GM19238 (cell line): ENCODE measurements around the gene FAM229A.

Experiments used
- DNase-seq: peaks from one replicate; pipeline ENCODE4 v3.0.0; 2011; ENCODE audit warnings: low spot score; ENCODE audit not compliant: insufficient read length

Gene FAM229A

DNA sequence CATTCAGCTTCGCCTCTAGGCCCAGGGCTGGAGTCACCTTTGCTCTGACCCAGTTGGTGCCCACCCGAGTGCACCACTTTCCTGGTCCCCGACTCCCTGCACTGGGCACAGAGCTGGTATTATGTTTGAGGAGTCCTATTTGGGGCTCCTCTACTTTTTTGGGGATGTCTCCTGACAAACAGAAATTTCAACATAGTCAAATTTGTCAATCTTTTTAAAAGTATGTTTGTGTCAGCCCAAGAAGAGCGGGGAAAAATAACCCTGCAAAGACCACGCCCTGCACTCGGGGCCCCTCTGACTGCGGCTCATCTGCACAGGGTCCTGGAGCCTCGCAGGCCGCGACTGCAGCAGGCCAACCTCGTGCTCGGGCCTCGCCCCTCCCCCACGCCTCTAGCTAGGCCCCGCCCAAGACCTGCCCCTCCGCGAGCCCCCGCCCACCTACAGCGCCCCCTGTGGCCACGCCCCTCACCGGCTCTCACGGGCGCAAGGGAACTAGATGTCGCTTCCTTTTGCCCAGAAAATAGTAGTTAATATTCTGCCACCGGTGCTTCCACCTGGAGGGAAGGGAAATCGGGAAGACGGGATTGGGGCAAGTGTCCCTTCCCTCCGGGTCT lies 11.4 kb downstream of the FAM229A start:
- DNase-seq = peak; percentile 74

DNA sequence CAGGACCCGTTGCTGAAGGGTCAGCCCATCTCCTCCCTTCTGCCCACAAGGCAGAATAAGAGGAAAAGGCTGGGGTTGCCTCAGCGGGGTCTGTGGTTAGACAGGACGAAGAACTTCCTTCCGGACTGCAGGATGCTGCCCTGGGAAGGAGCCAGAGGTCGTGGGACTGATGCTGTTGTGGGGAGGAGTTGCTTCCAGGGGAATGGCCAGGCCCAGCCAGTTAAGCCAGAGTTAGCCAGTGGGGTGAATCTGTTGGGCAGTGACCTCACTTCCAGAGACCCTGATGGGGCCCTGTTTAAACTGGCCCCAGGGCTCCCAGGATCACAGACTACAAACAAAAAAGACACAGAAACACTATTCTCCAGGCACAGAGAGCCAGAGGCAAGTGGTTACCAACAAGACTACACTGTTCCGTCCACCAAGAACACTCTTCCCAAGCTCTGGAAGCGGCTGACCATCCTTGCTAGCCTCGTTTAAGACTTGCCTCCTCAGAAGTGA lies 13.0 kb downstream of the FAM229A start:
- no peak for DNase-seq

DNA sequence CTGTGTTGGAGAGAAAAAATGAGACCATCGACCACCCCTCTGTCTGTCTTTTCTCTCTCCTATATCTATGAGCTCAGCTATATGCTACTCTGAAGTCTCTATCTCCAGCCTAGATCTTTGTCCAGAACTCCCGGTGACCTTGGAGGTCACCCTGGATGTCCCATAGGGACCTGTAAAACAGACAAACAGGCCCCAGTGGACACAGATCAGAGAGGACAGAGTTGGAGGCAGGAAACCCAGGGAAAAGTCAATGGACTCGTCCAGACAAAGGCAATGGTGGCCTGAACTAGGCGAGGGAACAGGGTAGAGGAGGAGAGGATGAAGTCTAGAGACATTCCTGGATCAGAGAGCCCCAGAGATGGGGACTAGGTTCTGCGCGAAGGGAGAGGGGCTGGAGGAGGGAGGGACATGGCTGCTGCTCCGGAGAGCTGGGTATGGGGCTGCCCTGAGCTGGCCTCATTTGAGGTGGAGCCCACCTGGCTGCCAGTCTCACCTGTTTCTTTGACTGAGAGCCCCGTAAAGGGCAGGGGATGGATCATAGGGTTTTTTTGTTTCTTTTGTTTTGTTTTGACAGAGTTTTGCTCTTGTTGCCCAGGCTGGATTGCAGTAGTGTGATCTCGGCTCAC lies 15.6 kb downstream of the FAM229A start:
- DNase-seq = no peak

DNA sequence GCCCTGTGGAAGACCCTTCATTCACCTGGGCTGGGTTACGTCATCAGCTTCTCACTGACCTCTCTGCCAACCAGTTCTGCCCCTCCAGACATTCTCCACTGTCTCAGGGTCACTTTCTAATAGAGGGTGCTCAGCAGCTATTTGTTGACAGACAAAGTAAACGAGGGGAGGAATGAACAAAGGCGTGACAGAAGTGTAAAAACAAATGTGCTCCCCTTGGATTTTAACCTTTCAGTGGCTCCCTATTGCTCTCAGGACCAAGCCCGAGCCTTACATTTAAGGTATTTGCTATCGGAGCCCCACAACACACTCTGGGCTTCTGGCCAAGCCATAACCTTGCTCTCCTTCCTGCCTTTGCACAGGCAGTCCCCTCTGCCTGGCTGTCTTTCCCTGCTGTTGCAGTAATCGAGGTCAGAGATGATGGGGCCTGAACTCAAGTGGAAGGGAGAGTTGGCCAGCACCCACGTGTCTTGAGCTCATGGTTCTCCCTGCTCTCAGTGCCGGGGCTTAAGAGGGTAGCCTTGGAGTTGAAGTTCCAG lies 16.9 kb downstream of the FAM229A start:
- DNase-seq = no peak

DNA sequence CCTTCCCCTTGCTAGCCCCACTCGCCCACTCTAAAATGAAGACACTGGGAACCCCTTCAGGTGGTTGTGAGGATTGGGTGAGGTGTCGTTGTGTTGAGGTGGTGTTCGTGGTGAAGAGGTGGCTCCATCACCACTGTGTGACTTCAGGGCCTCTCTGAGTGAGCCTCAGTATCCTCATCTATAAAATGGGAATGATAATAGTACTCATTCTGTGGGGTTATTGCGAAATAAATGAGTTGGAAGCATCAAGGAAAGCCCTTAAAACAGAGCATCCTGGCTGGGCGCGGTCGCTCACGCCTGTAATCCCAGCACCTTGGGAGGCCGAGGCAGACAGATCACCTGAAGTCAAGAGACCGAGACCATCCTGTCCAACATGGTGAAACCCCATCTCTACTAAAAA lies 19.6 kb downstream of the FAM229A start:
- DNase-seq = no peak

DNA sequence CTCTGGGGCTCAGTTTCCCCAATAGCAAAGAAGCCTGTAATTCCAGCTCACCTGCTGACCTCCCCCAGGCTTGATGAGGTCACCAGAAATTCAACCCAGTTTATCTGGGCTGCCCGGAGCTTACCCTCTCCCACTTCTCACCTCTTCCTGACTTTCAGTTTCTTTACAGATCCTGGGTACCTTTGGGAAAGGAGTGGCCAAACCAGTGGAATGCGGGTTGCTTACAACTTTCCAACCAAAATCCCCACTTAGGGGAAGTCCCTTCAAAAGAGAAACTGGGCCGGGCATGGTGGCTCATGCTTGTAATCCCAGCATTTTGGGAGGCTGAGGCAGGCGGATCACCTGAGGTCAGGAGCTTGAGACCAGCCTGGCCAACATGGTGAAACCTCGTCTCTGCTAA lies 20.3 kb downstream of the FAM229A start:
- no peak for DNase-seq

DNA sequence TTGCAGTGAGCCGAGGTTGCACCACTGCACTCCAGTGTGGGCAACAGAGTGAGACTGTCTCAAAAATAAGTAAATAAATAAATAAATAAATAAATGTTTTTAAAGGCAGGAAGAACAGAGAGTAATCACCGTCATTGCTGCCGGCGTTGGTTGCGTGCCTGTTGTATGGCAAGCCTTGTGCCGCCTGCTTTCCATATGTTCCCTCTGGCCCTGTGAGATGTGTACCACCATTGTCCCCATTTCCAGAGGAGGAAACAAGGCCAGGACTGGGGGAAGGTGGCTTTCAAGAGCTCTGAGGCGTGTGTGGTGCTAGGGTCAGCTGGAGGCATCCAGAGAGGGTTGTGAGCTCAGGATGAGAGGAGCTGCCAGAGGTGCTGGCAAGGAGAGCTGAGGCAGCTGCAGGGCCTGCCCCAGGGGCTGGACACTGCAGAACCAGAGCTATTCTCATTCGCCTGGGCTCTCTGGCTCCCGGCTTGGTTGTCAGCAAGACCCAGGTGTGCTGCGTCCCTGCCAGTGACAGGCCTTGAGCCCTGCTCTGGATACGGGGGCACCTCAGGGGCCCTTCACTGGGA lies 21.0 kb downstream of the FAM229A start:
- no peak for DNase-seq

DNA sequence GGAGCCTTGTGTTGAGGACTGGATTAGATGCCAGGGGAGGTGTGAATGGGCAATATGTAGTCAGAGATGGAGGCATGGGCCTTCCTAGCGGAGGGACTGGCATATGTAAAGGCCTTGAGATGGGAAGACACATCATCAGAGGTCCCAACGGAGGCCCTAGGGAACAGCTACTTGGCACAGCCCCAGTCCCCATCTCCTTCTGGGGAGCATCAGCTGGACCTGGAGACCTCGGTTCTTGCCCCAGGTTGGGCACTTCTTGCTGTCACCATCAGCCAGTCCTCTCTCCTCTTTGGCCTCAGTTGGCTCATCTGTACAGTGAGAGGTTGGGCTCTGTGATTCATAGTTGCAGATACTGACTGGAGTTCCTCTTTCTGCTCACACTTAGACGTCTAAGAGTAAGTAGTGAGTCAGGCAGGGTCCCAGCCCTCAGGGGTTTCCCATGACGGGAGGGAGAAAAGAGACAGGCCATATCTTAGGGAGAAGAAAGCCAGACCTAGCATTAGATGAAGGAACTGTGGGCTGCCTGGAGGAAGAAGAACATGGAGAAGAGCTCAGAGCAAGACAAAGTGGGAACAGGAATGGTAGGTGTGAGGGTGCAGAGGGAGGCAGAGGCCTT lies 22.8 kb downstream of the FAM229A start:
- DNase-seq = no peak

DNA sequence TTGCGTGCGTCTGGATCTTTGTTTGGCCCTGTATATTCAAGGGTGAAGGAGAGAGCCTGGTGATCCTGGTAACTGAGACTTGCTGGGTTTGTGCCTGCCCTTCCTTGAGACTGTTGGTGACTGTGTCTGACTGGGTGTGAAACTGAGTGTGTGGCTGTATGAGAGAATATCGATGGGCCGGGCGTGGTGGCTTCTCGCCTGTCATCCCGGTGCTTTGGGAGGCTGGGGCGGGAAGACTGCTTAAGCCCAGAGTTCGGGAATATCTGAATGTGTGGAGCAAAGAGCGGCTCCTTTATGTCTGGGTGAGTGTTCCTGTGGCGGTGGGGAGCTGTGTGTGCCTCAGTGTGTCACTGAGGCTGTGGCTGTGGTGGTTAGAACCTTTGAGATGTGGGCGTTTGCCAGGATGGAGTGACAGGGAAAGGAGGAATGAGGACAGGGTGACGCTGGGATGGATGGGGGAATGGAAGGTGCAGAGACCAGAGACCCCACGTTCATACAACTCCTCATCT lies 23.6 kb downstream of the FAM229A start:
- no peak for DNase-seq

DNA sequence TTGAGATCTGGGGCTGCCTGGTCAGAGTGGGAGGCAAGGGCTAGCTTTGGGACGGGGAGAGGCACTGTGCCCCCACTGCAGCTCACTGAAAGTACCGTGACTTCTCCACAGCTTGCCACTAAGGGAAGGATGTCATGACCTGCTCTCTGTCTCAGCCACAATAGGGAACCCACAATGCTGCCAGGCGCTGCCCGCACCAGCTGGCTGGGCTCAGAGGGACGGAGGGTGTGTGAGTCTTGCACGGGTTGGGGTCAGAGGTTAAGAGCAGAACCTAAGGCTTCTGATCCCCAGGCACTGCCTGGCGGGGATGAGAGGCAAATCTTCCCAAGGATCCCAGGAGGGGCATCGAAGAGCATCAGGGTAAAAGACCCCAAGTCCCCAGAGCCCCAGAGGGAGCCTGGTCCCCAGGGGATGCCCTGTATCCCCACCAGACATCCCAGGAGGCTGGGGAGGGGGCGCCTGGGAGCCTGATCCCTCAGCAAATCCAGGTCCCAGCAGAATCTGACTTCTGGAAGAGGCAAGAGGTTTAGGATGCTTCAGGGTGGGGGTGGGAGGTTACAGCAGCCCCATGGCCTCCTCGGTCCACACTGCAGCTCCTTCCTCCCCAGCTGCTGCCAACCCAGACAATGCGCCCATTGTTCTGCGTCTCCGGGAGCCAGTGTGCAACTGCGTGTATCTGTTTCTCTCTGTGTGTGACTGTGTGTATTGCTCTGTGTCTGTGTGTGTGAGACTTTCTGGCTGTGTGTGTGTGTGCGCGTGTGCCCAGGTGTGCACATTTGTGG lies 24.2 kb downstream of the FAM229A start:
- DNase-seq = no peak

DNA sequence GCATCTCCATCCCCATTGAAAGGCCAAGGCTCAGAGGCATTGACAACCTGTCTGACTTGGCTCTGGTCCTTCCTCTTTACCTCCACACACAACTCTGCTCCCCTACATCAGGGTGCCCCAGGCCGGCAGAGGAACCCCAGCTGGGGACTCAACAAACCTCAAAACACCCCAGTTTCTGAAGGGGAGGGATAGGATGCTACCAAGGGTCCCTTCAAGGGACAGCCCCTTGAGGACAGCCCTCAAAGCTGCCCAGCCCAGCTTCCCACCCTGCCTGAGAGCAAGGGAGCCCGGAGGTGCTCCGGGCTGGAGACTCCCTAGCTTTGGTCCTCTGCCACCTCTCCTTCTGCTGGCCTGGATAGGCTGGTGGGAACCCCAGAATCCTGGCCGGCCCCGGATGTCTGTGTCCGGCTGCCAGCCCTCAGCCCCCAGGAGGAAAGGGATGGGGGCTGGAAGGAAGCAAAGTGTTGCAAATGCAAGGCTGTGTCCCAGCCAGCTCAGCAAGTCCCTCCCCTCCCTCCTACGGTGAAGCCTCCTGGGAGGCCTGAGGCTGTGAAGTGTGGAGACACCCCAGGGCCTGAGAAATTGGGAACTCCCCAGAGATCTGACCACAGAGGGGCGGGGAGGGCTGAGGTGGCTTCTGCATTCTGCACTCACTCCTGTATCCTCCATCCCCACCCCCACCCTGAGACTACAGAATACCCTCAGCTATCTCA lies 25.2 kb downstream of the FAM229A start:
- peak; percentile 52 for DNase-seq

DNA sequence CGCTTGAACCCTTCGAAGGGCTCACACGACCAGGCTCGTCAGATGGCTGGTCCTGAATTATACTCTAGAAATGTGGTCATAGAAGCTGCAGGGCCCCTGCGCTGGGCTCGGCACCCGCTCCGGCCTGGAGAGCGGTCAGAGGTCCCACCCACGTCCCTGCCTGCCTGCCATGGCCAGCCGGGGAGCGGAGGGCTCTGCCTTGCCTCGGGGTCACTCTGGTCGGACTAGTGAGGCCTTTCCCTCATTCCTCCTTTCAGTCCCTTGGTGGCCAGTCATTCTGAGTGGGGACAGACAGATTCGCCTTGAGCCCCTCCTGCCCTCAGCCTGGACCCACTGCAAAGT lies 25.7 kb downstream of the FAM229A start:
- no peak for DNase-seq

DNA sequence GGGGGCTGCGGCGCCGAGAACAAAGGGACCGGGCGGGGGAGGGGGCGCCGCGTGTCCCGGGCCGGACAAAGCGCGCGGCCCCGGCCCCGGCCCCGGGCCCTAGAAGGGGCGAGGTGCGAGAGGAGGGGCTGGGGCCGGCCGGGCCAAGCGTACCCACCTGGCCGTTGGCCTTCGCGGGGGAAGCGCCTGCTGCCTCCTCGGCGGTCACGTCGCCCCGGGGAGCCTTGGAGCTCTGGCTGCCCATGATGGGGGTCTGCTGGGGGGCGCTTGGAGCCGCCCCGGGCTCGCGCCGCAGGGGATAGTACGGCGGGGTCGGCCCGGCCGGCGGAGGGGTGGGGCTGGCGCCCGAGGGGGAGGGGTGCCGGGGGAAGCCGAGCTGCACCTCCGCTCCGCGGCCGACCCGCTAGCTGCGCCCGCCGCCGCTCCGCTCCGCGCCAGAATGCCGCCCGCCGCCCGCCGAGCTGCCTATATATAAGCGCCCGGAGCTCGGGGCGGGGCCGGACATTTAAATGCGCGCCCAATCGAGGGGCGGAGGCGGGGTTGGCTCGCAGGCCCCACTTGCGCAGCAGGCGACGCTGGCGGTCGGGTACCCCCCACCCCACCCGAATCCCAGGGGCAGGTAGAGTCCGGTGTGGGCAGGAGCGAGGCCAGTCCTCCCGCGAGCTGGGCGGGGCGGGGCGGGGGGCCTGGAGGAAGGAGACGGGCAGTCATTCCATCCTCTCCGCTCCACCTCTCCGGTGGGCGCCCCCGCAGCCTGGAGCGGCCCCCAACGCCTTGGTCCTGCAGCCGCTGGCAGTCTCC lies 26.3 kb downstream of the FAM229A start, which contains the start of gene MARCKSL1:
TSS of gene MARCKSL1 (minus strand) at position 444 of the 801 bp plus-strand sequence. CDS start at position 244, 200 bp downstream.
- DNase-seq = peak; percentile 73

DNA sequence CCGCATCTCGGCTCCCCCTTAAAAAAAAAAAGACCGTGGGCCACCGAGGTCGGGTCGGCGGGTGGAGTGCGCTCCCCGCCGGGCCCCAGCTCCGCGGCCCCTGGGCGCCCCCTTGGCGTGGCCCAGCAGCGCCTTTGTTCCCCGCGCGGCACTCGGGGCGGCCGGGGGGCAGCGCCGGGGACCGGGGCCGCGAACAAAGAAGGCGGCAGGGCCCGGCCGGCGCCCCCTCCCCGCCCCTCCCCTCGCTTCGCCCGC lies 26.8 kb downstream of the FAM229A start:
- DNase-seq = no peak

DNA sequence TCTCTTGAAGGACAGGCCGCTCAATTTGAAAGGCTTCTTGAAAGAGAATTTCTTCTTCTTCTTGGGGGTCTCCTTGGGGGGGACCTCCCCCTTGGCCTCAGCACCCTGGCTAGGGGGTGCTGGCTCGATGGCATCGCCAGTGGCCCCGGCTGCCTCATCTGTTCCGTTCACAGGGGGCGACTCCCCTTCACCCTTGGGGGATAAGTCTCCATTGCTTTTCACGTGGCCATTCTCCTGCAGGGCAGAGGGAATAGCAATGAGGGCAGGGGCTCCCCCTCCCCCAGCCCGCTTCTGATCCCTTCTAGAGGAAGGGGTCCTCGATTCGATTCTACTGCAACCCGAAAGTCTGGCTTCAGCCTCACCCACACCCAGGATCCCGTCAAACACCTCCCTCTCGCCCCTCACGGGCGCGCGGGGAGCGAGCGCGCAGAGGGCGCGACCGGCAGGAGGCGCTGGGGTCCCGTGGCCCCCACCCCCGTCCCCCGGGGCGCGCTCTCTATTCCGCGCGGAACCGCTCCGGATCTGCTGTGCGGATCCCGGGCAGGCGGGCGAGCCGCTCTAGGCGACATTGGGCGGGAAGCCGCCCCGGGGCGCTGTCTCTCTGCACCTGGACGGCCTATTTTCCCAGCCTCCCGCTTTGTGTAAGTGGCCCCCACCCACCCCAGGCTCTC lies 27.3 kb downstream of the FAM229A start:
- peak; percentile 59 for DNase-seq

DNA sequence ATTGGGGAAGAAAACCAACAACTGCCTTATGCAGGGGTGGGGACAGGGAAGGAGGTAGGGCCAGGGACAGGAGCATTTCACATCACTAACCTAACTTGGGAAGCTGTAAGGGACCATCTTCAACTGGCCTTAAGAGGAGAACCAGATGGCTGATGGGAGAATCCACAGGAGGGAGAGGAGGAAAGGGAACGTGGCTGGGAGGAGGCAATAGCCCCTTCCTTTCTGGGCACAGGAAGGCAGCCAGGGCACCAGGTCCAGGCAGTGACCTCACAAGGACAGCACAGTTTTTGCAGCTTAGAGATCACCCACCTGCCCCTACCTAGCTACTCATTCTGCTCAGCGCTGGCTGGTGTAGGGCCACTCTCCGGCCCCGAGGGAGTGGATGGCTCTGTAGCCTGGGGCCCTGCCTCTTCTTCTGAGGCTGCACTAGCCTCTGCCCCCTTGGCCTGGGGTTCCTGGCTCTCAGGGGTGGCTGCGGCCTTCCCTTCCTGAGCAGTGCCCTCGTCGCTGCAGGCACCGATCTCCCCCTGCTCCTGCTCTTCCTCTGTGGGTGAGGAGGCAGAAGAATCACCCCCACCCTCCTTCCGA lies 27.9 kb downstream of the FAM229A start:
- no peak for DNase-seq

DNA sequence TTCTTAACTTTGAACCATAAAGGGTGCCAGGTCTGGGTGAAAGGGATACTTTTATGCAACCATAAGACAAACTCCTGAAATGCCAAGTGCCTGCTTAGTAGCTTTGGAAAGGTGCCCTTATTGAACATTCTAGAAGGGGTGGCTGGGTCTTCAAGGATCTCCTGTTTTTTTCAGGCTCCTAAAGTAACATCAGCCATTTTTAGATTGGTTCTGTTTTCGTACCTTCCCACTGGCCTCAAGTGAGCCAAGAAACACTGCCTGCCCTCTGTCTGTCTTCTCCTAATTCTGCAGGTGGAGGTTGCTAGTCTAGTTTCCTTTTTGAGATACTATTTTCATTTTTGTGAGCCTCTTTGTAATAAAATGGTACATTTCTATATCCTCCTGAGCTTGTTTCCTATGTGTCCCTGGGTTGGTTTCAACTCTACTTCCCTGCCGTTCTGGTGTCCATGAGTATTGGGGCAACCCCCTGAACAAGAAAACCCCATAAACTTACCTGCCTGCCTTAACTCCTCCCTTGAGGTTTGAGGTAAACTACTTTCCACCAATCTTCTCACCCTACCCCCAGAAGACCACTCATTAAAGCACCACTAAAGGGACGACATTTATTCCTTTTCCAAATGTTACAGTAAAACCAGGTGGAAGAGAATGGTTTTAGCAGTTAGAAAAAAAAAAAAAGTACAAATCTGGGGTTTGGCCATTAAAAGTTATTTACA lies 28.9 kb downstream of the FAM229A start:
- DNase-seq = no peak

DNA sequence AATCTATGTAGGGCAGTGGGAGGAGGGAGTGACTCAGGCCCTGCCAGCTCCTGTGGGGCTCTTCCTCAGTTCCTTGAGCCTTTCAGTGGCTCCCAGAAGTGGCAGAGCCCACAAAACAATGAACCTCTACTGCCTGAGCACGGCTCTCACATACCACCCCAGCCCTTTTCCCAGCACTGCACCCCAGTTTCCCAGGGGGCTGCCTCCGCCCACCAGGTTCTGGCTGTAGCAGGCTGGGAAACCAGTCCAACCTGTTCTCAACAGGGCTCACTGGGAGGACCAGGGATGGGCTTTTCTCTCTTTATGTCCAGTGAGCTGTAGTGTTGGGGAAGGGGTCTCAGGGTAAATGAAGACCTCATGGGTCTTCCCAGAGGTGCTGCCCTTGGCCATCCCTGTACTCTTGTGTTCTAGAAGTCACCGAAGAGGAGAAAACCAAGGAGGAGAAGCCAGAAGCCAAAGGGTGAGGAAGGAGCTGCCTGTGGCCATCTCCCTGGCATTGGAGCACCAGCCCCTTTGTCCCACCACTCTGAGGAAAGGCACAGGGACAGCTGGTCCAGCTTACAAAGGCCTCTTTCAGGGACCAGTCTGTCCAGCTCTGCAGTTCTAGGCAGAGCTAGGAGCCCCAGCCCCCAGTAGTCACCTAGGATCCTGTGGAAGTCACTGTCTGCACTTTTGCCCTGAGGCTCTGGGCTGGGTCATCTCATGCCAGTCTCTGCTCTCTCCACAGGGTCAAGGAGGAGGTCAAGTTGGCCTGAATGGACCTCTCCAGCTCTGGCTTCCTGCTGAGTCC lies 29.8 kb downstream of the FAM229A start:
- DNase-seq = no peak
